Thyroid gland (tissue), 4 donors: ENCODE data around the gene LIX1. TPM values are rescaled to one million over a fixed set of nuclear protein-coding genes. Genes with fewer than 3 reads are reported as not detected.

Source experiments
- DNase-seq, 2 donors: peaks; one replicate each; pipeline ENCODE4 v3.0.0-alpha.2; 2019
- H3K27ac ChIP-seq, 3 donors: fragments of 200-600 bp; sonication (generic); 1 replicate in 2 of 3; 2 replicates in 1 of 3; pipeline ENCODE4 v1.5.1; 2016 to 2019; ENCODE audit warnings: mild to moderate bottlenecking in 1 of 3, moderate library complexity in 1 of 3
- H3K27me3 ChIP-seq: fragments of 200-600 bp; sonication (generic); one replicate; pipeline ENCODE4 v1.5.1; 2019
- H3K36me3 ChIP-seq, 2 donors: fragments of 200-600 bp; sonication (generic); one replicate each; pipeline ENCODE4 v1.5.1; 2016 to 2019
- H3K4me1 ChIP-seq, 2 donors: fragments of 200-600 bp; sonication (generic); one replicate each; pipeline ENCODE4 v1.5.1; 2017 to 2019
- H3K4me3 ChIP-seq, 3 donors: fragments of 200-600 bp; sonication (generic); replicated peaks in 1 of 3; 1 replicate in 2 of 3; 2 replicates in 1 of 3; pipeline ENCODE4 v1.5.1; 2016; ENCODE audit warnings: mild to moderate bottlenecking in 1 of 3
- H3K9me3 ChIP-seq: fragments of 200-600 bp; sonication (generic); one replicate; pipeline ENCODE4 v1.5.1; 2017
- CTCF ChIP-seq, 6 experiments: fragments of 200-600 bp in 3 of 6; fragments of 450-650 bp in 3 of 6; sonication (generic) in 3 of 6; IDR thresholded peaks; one replicate each; pipeline ENCODE4 v1.5.1; 2016 to 2019; ENCODE audit warnings: antibody characterized with exemption in 6 of 6, mild to moderate bottlenecking in 2 of 6, inconsistent platforms in 1 of 6, moderate library complexity in 1 of 6
- POLR2A ChIP-seq, 2 donors: fragments of 450-650 bp; IDR thresholded peaks; one replicate each; pipeline ENCODE4 v1.6.1; 2017; ENCODE audit warnings: antibody characterized with exemption in 2 of 2, mild to moderate bottlenecking in 2 of 2, moderate library complexity in 1 of 2
- WGBS, 2 donors: methylation state at CpG; one replicate each; pipeline ENCODE4 v1.1.5; 2017; 5-methylcytosine and 5-hydroxymethylcytosine counted together
- intact Hi-C: fragments of 100-400 bp; cut with DNase I; formaldehyde crosslinking; loops from one replicate; pipeline ENCODE4 v1.15.1; 2023
- total RNA-seq, 4 donors: library from RNA; depleted of rRNA; stranded (reverse); fragments of >200 nt; gene quantifications; one replicate each; pipeline ENCODE4 v1.2.3, GENCODE V29; 2016

LIX1 gene
- total RNA-seq, 4 donors from 2014 or later: 0.89 to 5.5 (median 1.7) TPM

- Histone ChIP-seq H3K9me3 (no peaks in the 10 kb centered on the region), H3K27ac (no peak overlapping the region), H3K4me1 (no peaks in the 10 kb centered on the region), H3K27me3 (no peaks in the 10 kb centered on the region), H3K36me3 (no peaks in the 10 kb centered on the region), H3K4me3 (no peak overlapping the region)
- intact Hi-C loops: no loop called here
- WGBS, 2 donors: 91 to 94% methylated on average over 1 of the region's 1 CpG
- DNase-seq: no peak
- TF ChIP-seq POLR2A (IDR thresholded peaks at IDR 0.05): no peak
- no peak for TF ChIP-seq CTCF (IDR thresholded peaks at IDR 0.05)
Observed at GRCh38 chr5:97127727-97128126, 14.7 kb downstream of the LIX1 start.

GRCh38 chr5:97125125-97125683, 17.2 kb downstream of the LIX1 start:
- TF ChIP-seq POLR2A (IDR thresholded peaks at IDR 0.05) (no peak), CTCF (IDR thresholded peaks at IDR 0.05) (no peak)
- H3K4me3 ChIP-seq: no peak overlapping the region
- WGBS, 2 donors: 79 to 84% methylated on average over 3 of the region's 3 CpGs
- H3K4me1 ChIP-seq: no peaks in the 10 kb centered on the region
- no peaks in the 10 kb centered on the region for H3K27me3 ChIP-seq
- H3K36me3 ChIP-seq: no peaks in the 10 kb centered on the region
- intact Hi-C loops: no loop called here
- no peak for DNase-seq
- no peak overlapping the region for H3K27ac ChIP-seq
- no peaks in the 10 kb centered on the region for H3K9me3 ChIP-seq

DNA sequence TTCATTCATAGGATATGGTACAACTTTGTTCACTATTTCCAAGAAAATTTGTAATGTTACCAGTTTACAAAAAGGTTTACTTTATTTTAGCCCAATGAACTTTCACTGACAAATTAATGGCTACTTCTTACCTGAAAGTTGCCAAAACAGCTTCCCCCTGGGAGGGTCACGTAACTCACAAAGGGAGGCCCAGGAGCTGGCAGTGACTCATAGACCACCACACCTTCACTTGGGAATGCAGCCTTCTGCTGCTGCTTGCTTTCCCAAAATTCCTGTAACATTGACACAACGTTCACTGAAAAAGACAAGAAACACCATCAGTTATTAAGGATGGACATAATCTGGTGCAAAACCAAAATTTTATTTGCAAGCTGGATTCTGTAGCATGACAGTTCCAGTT, 18.1 kb downstream of the LIX1 start:
- intact Hi-C loops: no loop called here
- H3K36me3 ChIP-seq: no peaks in the 10 kb centered on the region
- no peak for DNase-seq
- no peaks in the 10 kb centered on the region for H3K9me3 ChIP-seq
- WGBS, 2 donors: 79 to 87% methylated on average over 2 of the region's 2 CpGs
- no peaks in the 10 kb centered on the region for H3K4me1 ChIP-seq
- TF ChIP-seq CTCF (IDR thresholded peaks at IDR 0.05) (no peak), POLR2A (IDR thresholded peaks at IDR 0.05) (no peak)
- no peak overlapping the region for H3K27ac ChIP-seq
- H3K4me3 ChIP-seq: no peak overlapping the region
- H3K27me3 ChIP-seq: no peaks in the 10 kb centered on the region

DNA sequence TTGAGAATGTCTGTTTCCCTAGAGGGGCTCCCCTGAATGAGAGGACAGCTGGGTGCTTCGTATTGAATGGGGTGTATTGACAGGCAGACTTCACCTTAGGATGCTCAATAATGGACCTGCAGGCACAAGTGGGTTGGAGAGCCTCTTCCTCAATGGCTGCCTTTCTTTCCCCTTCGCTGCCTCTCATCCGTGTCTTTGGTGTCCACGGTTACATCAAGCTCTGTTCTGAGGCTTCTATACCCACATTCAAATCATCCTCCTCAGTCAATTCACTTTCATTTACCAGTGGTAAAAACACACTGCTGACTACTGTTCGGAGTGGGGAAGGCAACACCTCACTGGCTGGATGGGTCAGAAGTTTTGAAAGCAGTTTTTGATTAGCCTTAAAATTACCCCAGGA, 20.6 kb downstream of the LIX1 start:
- DNase-seq: no peak
- no peaks in the 10 kb centered on the region for H3K36me3 ChIP-seq
- H3K9me3 ChIP-seq: no peaks in the 10 kb centered on the region
- H3K4me3 ChIP-seq: no peak overlapping the region
- intact Hi-C loops: no loop called here
- no peaks in the 10 kb centered on the region for H3K4me1 ChIP-seq
- 81 to 84% methylated on average over 5 of the region's 5 CpGs for WGBS, 2 donors
- TF ChIP-seq POLR2A (IDR thresholded peaks at IDR 0.05): no peak
- TF ChIP-seq CTCF (IDR thresholded peaks at IDR 0.05): no peak
- H3K27me3 ChIP-seq: no peaks in the 10 kb centered on the region
- no peak overlapping the region for H3K27ac ChIP-seq

- Histone ChIP-seq H3K9me3 (no peaks in the 10 kb centered on the region), H3K36me3 (no peaks in the 10 kb centered on the region), H3K4me1 (no peaks in the 10 kb centered on the region), H3K27me3 (no peaks in the 10 kb centered on the region), H3K4me3 (no peak overlapping the region), H3K27ac (no peak overlapping the region)
- TF ChIP-seq CTCF (IDR thresholded peaks at IDR 0.05) (no peak), POLR2A (IDR thresholded peaks at IDR 0.05) (no peak)
- 49 to 79% methylated on average over 2 of the region's 2 CpGs for WGBS, 2 donors
- DNase-seq: no peak
- intact Hi-C loops: no loop called here
Observed at GRCh38 chr5:97120195-97120594, 22.2 kb downstream of the LIX1 start.
